ENCODE results near the gene RIMS3.

RIMS3 gene

DNA sequence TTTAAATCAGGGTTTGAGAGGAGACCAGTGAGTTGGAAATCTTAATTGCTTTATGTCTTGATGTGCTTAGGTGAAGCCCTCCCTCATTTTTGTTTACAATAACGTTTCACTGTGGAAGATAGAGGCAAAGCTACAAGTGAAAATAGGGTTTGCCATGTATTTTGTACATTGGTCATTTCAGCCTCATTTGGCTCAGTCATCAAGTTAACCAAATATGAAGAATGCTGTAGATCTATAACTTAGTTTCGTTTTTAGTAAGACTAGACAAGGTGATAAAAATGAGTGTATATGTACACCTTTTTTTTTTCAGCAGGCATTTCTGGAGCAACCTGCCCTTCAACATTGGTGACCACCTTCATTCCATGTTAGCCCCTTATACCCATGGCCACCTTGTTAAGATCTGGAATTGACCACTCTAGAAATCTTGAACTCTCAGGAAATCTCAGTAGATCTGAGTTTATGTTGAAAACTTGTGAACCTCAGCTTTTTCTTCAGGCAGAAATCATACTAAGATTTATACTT lies 28.9 kb upstream of the RIMS3 start:
- Histone ChIP-seq H3K4me3 (ENCODE audit: low read depth, low read length) (no peak overlapping the region), H3K27ac (no peak overlapping the region), H3K27me3 (replicated peaks) (no peaks in the 10 kb centered on the region), H3K36me3 (replicated peaks) (no peaks in the 10 kb centered on the region)
- TF ChIP-seq, protein P1, sequence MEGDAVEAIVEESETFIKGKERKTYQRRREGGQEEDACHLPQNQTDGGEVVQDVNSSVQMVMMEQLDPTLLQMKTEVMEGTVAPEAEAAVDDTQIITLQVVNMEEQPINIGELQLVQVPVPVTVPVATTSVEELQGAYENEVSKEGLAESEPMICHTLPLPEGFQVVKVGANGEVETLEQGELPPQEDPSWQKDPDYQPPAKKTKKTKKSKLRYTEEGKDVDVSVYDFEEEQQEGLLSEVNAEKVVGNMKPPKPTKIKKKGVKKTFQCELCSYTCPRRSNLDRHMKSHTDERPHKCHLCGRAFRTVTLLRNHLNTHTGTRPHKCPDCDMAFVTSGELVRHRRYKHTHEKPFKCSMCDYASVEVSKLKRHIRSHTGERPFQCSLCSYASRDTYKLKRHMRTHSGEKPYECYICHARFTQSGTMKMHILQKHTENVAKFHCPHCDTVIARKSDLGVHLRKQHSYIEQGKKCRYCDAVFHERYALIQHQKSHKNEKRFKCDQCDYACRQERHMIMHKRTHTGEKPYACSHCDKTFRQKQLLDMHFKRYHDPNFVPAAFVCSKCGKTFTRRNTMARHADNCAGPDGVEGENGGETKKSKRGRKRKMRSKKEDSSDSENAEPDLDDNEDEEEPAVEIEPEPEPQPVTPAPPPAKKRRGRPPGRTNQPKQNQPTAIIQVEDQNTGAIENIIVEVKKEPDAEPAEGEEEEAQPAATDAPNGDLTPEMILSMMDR (IDR thresholded peaks at IDR 0.05; ENCODE audit: low read depth, low read length, missing control alignments), result no peak
- no peak for DNase-seq
- in situ Hi-C loops (cut with HindIII; ENCODE audit: low pct_ligation_motif_present, low sequenced_read_pairs), result no loop called here

DNA sequence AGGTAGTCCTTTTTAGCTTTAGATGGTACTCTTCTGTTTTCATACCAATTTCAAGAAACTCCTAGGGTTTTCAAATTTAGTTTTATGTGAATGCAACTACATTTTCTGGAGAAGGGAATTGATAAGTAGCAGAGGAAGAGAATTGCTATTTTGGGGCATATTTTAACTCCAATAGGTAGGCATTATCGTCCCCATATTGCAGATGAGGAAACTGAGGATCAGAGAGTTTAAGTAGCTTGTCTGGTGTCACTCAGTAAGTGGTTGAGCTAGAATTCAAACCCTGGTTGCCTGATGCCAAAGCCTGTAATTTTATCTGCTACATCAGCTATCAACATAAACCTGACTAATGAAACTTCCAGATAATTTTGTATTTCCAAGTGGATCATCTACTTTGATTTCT lies 27.9 kb upstream of the RIMS3 start:
- Histone ChIP-seq H3K27me3 (replicated peaks) (no peaks in the 10 kb centered on the region), H3K4me3 (ENCODE audit: low read depth, low read length) (no peak overlapping the region), H3K27ac (no peak overlapping the region), H3K36me3 (replicated peaks) (no peaks in the 10 kb centered on the region)
- in situ Hi-C loops (cut with HindIII; ENCODE audit: low pct_ligation_motif_present, low sequenced_read_pairs), result no loop called here
- DNase-seq, result no peak
- TF ChIP-seq, protein P1 (IDR thresholded peaks at IDR 0.05; ENCODE audit: low read depth, low read length, missing control alignments), result no peak

DNA sequence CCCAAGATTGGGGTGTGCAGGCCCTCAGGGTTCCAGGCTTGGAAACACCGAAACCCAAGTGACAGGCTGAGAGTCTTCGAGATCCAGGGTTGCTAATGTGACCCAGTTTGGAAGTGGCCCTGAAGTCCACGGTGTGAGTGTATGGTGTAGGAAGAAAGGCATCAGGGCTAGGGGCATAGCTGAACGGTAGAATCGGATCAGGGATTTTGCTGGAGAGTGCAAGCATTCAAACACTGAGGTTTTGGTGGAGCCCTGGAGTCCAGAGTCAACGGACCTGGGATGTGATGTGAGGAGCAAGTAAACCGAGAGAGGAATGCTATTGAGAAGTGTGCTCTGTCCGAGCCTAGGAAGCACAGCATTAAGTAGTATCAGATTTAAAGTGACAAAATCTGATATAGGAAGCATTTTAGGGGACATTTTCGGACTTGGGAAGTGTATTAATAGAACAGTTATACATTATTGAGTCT lies 27.0 kb upstream of the RIMS3 start:
- H3K27me3 ChIP-seq (replicated peaks), result no peaks in the 10 kb centered on the region
- in situ Hi-C loops (cut with HindIII; ENCODE audit: low pct_ligation_motif_present, low sequenced_read_pairs), result no loop called here
- peak overlapping the region; percentile 98 for H3K27ac ChIP-seq
- peak overlapping the region; percentile 81 for H3K4me3 ChIP-seq (ENCODE audit: low read depth, low read length)
- DNase-seq, result peak; percentile 13
- TF ChIP-seq, protein P1 (IDR thresholded peaks at IDR 0.05; ENCODE audit: low read depth, low read length, missing control alignments), result no peak
- no peaks in the 10 kb centered on the region for H3K36me3 ChIP-seq (replicated peaks)

DNA sequence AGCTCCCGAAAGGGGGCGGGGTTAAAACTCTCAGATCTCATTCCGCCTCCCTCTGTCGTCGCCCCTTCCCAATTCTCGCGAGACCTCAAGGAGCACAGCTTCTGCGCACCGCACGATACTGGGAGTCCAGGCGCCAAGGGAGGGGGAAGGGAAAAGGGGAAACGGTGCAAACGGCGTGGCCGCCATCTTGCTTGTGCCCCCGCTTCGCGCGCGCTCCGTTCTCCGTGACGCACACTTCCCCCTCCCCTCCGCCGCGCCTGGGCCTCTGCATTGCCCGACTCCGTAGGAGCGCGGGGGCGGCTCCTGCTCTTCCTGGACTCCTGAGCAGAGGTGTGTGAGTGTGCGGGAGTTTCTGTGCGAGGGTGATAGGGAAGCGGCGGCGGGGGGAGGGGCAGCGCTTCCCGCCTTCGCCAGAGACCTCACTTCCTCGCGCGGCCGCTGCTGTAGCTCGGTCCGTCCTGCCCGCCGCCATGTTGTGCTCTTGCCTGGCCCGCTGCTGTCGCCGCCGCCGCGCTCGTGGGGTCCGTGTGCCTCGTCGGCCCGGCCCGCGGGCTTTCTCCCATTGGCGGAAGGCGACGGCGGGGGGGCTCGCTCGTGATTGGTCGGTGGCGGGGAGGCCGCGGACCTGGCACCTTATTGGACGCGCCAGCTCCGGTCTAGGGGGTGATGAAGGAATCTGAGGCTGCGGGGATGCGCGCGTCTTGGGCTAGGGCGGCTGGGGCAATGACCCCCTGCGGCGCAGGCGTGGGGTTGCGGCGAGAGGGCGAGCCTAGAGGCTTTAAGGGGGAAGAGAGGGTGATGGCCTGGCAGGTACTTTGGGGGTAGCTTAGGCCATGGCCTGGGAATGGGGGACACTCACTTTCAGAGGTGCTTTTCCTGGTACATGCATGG lies 26.3 kb upstream of the RIMS3 start, which contains the start of gene NFYC:
Gene NFYC, plus strand, starts transcription at position 167 of the 891 bp plus-strand sequence. CDS start 47,140 bp downstream, outside the sequence.
- Histone ChIP-seq H3K4me3 (ENCODE audit: low read depth, low read length) (peak within 1 kb of the TSS; percentile 81), H3K36me3 (replicated peaks) (no peaks in the 10 kb centered on the region), H3K27ac (peak within 1 kb of the TSS; percentile 98), H3K27me3 (replicated peaks) (no peaks in the 10 kb centered on the region)
- TF ChIP-seq, protein P1 (IDR thresholded peaks at IDR 0.05; ENCODE audit: low read depth, low read length, missing control alignments), result no peak
- in situ Hi-C loops (cut with HindIII; ENCODE audit: low pct_ligation_motif_present, low sequenced_read_pairs), result no loop called here
- peak; percentile 98 for DNase-seq

DNA sequence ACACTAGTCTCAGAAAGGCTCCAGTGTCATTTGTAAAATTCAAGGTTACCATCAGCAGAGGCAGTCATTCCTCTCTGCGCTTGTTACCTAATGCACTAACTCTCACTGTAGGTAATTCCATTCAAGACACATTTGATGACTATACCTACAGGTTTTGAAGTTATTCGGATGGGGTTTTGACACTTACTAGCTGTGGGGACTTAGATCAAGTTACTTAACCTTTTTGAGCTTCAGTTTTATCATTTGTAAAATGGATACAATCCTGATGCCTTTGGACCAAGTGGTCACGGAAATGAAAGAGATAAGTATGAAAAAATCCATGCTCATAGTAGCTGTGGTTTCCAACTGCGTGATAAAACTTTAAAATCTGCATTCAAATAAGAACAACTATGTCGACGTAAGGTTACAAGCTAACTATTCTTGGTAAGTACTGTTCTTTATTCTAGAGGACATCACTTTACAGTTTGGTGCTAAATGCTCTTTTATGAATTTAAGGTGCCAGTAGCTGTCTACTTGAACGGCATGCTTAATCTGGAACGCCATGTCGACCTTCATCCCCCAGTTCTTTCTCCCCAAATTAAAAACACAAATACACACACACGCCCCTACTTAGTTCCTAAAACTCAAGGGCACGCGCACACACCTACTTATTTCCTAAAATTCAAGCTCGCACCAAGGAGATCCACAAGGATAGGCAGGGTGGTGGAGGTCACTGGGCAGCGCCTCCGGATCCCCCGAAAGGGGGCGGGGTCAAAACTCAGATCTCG lies 25.5 kb upstream of the RIMS3 start:
- TF ChIP-seq, protein P1 (IDR thresholded peaks at IDR 0.05; ENCODE audit: low read depth, low read length, missing control alignments), result no peak
- in situ Hi-C loops (cut with HindIII; ENCODE audit: low pct_ligation_motif_present, low sequenced_read_pairs), result no loop called here
- Histone ChIP-seq H3K27me3 (replicated peaks) (no peaks in the 10 kb centered on the region), H3K4me3 (ENCODE audit: low read depth, low read length) (peak overlapping the region; percentile 81), H3K27ac (peak overlapping the region; percentile 98), H3K36me3 (replicated peaks) (no peaks in the 10 kb centered on the region)
- no peak for DNase-seq

Data from brain microvascular endothelial cell (primary cell).